CD4-positive, alpha-beta T cell (primary cell): ENCODE measurements around the gene ZNF492. TPM values are rescaled to one million over a fixed set of nuclear protein-coding genes. Genes with fewer than 3 reads are reported as not detected.

Experiments
- ATAC-seq: fragments of 200-7000 bp; cut with Tn5 transposase; one replicate; pipeline ENCODE4 v1.10.0; 2022; ENCODE audit warnings: mild to moderate bottlenecking; ENCODE audit not compliant: poor library complexity
- CTCF ChIA-PET: fragments of 350-600 bp; sonication (Branson Sonifier 250); formaldehyde crosslinking; loops from one replicate; lab custom pipeline; 2021; ENCODE audit warnings: antibody characterized with exemption, inconsistent platforms; lab: Charles Lee
- POLR2A ChIA-PET: fragments of 350-600 bp; sonication (Branson Sonifier 250); formaldehyde crosslinking; loops from one replicate; lab custom pipeline; 2021; ENCODE audit warnings: antibody characterized with exemption, inconsistent platforms; lab: Charles Lee
- DNase-seq, 14 experiments: peaks; one replicate each; pipeline ENCODE4 v3.0.0-alpha.2; 2013 to 2020; ENCODE audit warnings: mixed read lengths in 2 of 14
- H3K27ac ChIP-seq, 2 donors: one replicate each; pipeline versions ENCODE4 v1.5.1 to v1.7.0; 2013; ENCODE audit warnings: low read length in 2 of 2, low read depth in 1 of 2, mild to moderate bottlenecking in 1 of 2
- H3K27me3 ChIP-seq, 2 experiments: 1 replicate in 1 of 2; 2 replicates in 1 of 2; pipeline versions ENCODE4 v1.6.1 to v1.7.0; 2013; ENCODE audit warnings: low read length in 2 of 2, control low read depth in 1 of 2, mild to moderate bottlenecking in 1 of 2, moderate library complexity in 1 of 2; ENCODE audit not compliant: insufficient read depth in 2 of 2, control insufficient read depth in 1 of 2
- H3K36me3 ChIP-seq: one replicate; pipeline ENCODE4 v1.6.1; 2013; ENCODE audit warnings: low read length, control low read depth; ENCODE audit not compliant: insufficient read depth
- H3K4me1 ChIP-seq: one replicate; pipeline ENCODE4 v1.6.1; 2013; ENCODE audit warnings: low read length, control low read depth; ENCODE audit not compliant: insufficient read depth
- H3K4me3 ChIP-seq: one replicate; pipeline ENCODE4 v1.5.1; 2013; ENCODE audit warnings: mild to moderate bottlenecking, low read length, moderate library complexity
- H3K9me3 ChIP-seq, 2 experiments: 1 replicate in 1 of 2; 2 replicates in 1 of 2; pipeline versions ENCODE4 v1.6.1 to v1.7.0; 2013; ENCODE audit warnings: low read length in 2 of 2, mild to moderate bottlenecking in 2 of 2, control low read depth in 1 of 2, moderate library complexity in 1 of 2; ENCODE audit not compliant: control insufficient read depth in 1 of 2, insufficient read depth in 1 of 2
- H3K27ac Mint-ChIP-seq: one replicate; pipeline ENCODE4 v1.8.0; 2020; ENCODE audit warnings: mixed read lengths
- H3K27me3 Mint-ChIP-seq: one replicate; pipeline ENCODE4 v1.8.0; 2021; ENCODE audit warnings: mixed read lengths
- H3K36me3 Mint-ChIP-seq: one replicate; pipeline ENCODE4 v1.8.0; 2021; ENCODE audit warnings: low read depth, mixed read lengths
- H3K4me1 Mint-ChIP-seq: one replicate; pipeline ENCODE4 v1.8.0; 2021; ENCODE audit warnings: low read depth, mixed read lengths
- H3K4me3 Mint-ChIP-seq: one replicate; pipeline ENCODE4 v1.8.0; 2020; ENCODE audit warnings: mild to moderate bottlenecking, mixed read lengths
- H3K9me3 Mint-ChIP-seq: one replicate; pipeline ENCODE4 v1.8.0; 2020; ENCODE audit warnings: mixed read lengths
- CTCF ChIP-seq: fragments of 200-600 bp; IDR thresholded peaks from one replicate; pipeline ENCODE4 v1.8.0; 2022; ENCODE audit warnings: antibody characterized with exemption, mild to moderate bottlenecking
- intact Hi-C, 2 experiments: fragments of 100-400 bp; cut with DNase I in 1 of 2; cut with micrococcal nuclease in 1 of 2; formaldehyde crosslinking; loops; one replicate each; pipeline versions ENCODE4 v1.15.1 to v1.9.0; 2023 to 2025; cut with DNase I, micrococcal nuclease
- total RNA-seq, 174 experiments: library from RNA in 2 of 174; stranded (reverse) in 2 of 174; gene quantifications; one replicate each; pipeline ENCODE4 v1.2.3 and lab custom pipeline; 2021 to 2026

The ZNF492 gene
- total RNA-seq, 2 experiments from 2014 or later = 1.1 to 1.2 TPM

- no peak for TF ChIP-seq CTCF
- Mint-ChIP-seq H3K4me1 (no peaks in the 10 kb centered on the region), H3K27ac (no peak overlapping the region), H3K27me3 (peaks cover 15% of the 10 kb centered on the region), H3K9me3 (no peaks in the 10 kb centered on the region), H3K36me3 (no peaks in the 10 kb centered on the region), H3K4me3 (no peak overlapping the region)
- POLR2A ChIA-PET = no interaction called here
- no peak overlapping the region for H3K4me3 ChIP-seq
- intact Hi-C loops = no loop called here
- H3K36me3 ChIP-seq = no peaks in the 10 kb centered on the region
- DNase-seq (no peak), ATAC-seq (no peak)
- CTCF ChIA-PET = no interaction called here
- no peaks in the 10 kb centered on the region for H3K4me1 ChIP-seq
- H3K9me3 ChIP-seq = peaks cover 10 to 87% of the 10 kb centered on the region in 2 experiments
- H3K27me3 ChIP-seq = no peaks in the 10 kb centered on the region
- no peak overlapping the region for H3K27ac ChIP-seq
These were observed 33.2 kb upstream of the ZNF492 start for GRCh38 chr19:22600690-22601648.

- CTCF ChIA-PET = no interaction called here
- no peak for DNase-seq
- no peak for TF ChIP-seq CTCF
These were observed 32.1 kb upstream of the ZNF492 start for GRCh38 chr19:22601906-22602630.

GRCh38 chr19:22602631-22603272 lies 31.4 kb upstream of the ZNF492 start:
- H3K36me3 ChIP-seq = no peaks in the 10 kb centered on the region
- no peaks in the 10 kb centered on the region for H3K4me1 ChIP-seq
- Mint-ChIP-seq H3K4me1 (no peaks in the 10 kb centered on the region), H3K4me3 (no peak overlapping the region), H3K9me3 (no peaks in the 10 kb centered on the region), H3K27me3 (peaks cover 15% of the 10 kb centered on the region), H3K36me3 (no peaks in the 10 kb centered on the region), H3K27ac (no peak overlapping the region)
- intact Hi-C loops = no loop called here
- DNase-seq = no peak
- H3K27ac ChIP-seq = no peak overlapping the region
- H3K27me3 ChIP-seq = no peaks in the 10 kb centered on the region
- CTCF ChIA-PET = no interaction called here
- ATAC-seq = no peak
- no peak for TF ChIP-seq CTCF
- POLR2A ChIA-PET = no interaction called here
- H3K4me3 ChIP-seq = no peak overlapping the region
- H3K9me3 ChIP-seq = peaks cover 0 to 88% of the 10 kb centered on the region in 2 experiments

More at GRCh38 chr19:22601906-22602630, 32.1 kb upstream of the ZNF492 start:
- H3K9me3 ChIP-seq = peaks cover 0 to 87% of the 10 kb centered on the region in 2 experiments
- no peak overlapping the region for H3K4me3 ChIP-seq
- POLR2A ChIA-PET = no interaction called here
- peaks cover 15% of the 10 kb centered on the region for H3K27me3 Mint-ChIP-seq
- no peaks in the 10 kb centered on the region for H3K4me1 Mint-ChIP-seq
- ATAC-seq = no peak
- H3K27ac Mint-ChIP-seq = no peak overlapping the region
- H3K4me3 Mint-ChIP-seq = no peak overlapping the region
- intact Hi-C loops = no loop called here
- no peaks in the 10 kb centered on the region for H3K36me3 ChIP-seq
- no peaks in the 10 kb centered on the region for H3K4me1 ChIP-seq
- no peaks in the 10 kb centered on the region for H3K27me3 ChIP-seq
- no peaks in the 10 kb centered on the region for H3K9me3 Mint-ChIP-seq
- H3K27ac ChIP-seq = no peak overlapping the region
- no peaks in the 10 kb centered on the region for H3K36me3 Mint-ChIP-seq
